ENCODE data around the gene DOCK3. TPM values are rescaled to one million over a fixed set of nuclear protein-coding genes. Genes with fewer than 3 reads are reported as not detected.
"Not testable (repeated sequence)": the region's sequence is repeated elsewhere in the genome, so short reads cannot be mapped to it uniquely, and the experiment has no call there.

The DOCK3 gene
- total RNA-seq, 2 donors from 2014 or later: 7.7 to 8.5 TPM

DNA sequence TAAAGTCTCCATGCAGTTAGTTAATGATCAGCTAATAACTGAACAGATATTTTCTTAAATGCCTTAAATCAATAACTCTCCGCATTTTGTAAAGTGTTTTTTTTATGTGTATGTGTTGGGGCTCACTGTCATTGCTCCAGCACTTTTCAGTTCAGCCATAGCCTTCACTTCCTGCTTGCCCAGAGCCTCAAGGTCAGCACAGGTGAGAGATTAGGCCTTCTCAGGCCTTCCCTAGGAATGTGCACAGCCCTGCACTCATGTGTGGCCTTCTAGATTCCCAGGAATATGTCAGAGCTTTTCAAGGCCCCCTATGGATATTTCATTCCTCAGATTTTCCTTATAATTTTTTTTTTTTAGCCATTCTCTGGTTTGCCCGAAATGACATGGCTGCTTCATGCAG, 632.7 kb downstream of the DOCK3 start:
- Mint-ChIP-seq H3K4me3 (no peak overlapping the region), H3K27me3 (ENCODE audit: insufficient read depth) (no peaks in the 10 kb centered on the region)
- DNase-seq: no peak

DNA sequence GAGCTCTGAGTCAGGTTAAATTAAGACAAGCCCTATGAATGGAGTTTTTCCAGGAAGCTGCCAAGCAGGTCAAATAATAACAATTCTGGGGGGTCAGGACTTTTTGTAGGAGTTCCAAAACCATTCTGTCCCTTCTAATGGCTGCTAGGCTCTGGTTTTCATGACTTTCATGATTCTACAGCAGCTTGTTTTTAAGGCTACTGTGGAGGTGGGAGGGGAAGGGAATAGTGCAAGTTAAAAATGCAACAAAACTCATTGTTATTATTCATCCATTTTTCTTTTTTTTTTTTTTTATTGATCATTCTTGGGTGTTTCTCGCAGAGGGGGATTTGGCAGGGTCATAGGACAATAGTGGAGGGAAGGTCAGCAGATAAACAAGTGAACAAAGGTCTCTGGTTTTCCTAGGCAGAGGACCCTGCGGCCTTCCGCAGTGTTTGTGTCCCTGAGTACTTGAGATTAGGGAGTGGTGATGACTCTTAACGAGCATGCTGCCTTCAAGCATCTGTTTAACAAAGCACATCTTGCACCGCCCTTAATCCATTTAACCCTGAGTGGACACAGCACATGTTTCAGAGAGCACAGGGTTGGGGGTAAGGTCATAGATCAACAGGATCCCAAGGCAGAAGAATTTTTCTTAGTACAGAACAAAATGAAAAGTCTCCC, 633.3 kb downstream of the DOCK3 start:
- not testable (repeated sequence) for H3K36me3 ChIP-seq (ENCODE audit: control insufficient read depth, insufficient read depth, low read length); H3K27ac ChIP-seq (ENCODE audit: low read depth, low read length); H3K27me3 ChIP-seq (ENCODE audit: control insufficient read depth, insufficient read depth, low read length, poor library complexity, severe bottlenecking); H3K4me3 Mint-ChIP-seq; H3K27ac Mint-ChIP-seq; H3K9ac ChIP-seq (ENCODE audit: extremely low read depth, low read length, poor library complexity, severe bottlenecking); H3K27me3 Mint-ChIP-seq (ENCODE audit: insufficient read depth); H3K4me1 ChIP-seq (ENCODE audit: control insufficient read depth, insufficient read depth, low read length); H3K4me3 ChIP-seq (ENCODE audit: low read length); DNase-seq
- H3K9me3 Mint-ChIP-seq: peaks cover 33% of the 10 kb centered on the region
- H3K36me3 Mint-ChIP-seq (ENCODE audit: low read depth): peaks cover 22% of the 10 kb centered on the region
- H3K9me3 ChIP-seq (ENCODE audit: control insufficient read depth, low read length): peaks cover 28% of the 10 kb centered on the region
- WGBS, 2 experiments (ENCODE audit: insufficient coverage in 1 of 2, insufficient read length in 1 of 2): no CpG with 5 or more reads among the region's 5 CpGs
- H3K4me1 Mint-ChIP-seq: peaks cover 12% of the 10 kb centered on the region

More for the DNA sequence above, 632.7 kb downstream of the DOCK3 start:
- no peak overlapping the region for H3K4me3 ChIP-seq (ENCODE audit: low read length)
- Mint-ChIP-seq H3K36me3 (ENCODE audit: low read depth) (peaks cover 19% of the 10 kb centered on the region), H3K9me3 (peaks cover 33% of the 10 kb centered on the region), H3K27ac (peak overlapping the region; percentile 68), H3K4me1 (peaks cover 12% of the 10 kb centered on the region)
- 94% methylated on average over 2 of the region's 2 CpGs; no CpG with 5 or more reads in 1 of the 2 experiments for WGBS, 2 experiments (ENCODE audit: insufficient coverage in 1 of 2, insufficient read length in 1 of 2)
- no peak overlapping the region for H3K27ac ChIP-seq (ENCODE audit: low read depth, low read length)
- no peaks in the 10 kb centered on the region for H3K36me3 ChIP-seq (ENCODE audit: control insufficient read depth, insufficient read depth, low read length)
- H3K4me1 ChIP-seq (ENCODE audit: control insufficient read depth, insufficient read depth, low read length): peaks cover 5% of the 10 kb centered on the region
- H3K9ac ChIP-seq (ENCODE audit: extremely low read depth, low read length, poor library complexity, severe bottlenecking): no peak overlapping the region
- no peaks in the 10 kb centered on the region for H3K27me3 ChIP-seq (ENCODE audit: control insufficient read depth, insufficient read depth, low read length, poor library complexity, severe bottlenecking)
- peaks cover 31% of the 10 kb centered on the region for H3K9me3 ChIP-seq (ENCODE audit: control insufficient read depth, low read length)
- TF ChIP-seq, protein P1, sequence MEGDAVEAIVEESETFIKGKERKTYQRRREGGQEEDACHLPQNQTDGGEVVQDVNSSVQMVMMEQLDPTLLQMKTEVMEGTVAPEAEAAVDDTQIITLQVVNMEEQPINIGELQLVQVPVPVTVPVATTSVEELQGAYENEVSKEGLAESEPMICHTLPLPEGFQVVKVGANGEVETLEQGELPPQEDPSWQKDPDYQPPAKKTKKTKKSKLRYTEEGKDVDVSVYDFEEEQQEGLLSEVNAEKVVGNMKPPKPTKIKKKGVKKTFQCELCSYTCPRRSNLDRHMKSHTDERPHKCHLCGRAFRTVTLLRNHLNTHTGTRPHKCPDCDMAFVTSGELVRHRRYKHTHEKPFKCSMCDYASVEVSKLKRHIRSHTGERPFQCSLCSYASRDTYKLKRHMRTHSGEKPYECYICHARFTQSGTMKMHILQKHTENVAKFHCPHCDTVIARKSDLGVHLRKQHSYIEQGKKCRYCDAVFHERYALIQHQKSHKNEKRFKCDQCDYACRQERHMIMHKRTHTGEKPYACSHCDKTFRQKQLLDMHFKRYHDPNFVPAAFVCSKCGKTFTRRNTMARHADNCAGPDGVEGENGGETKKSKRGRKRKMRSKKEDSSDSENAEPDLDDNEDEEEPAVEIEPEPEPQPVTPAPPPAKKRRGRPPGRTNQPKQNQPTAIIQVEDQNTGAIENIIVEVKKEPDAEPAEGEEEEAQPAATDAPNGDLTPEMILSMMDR (conservative IDR thresholded peaks at IDR 0.05): no peak

DNA sequence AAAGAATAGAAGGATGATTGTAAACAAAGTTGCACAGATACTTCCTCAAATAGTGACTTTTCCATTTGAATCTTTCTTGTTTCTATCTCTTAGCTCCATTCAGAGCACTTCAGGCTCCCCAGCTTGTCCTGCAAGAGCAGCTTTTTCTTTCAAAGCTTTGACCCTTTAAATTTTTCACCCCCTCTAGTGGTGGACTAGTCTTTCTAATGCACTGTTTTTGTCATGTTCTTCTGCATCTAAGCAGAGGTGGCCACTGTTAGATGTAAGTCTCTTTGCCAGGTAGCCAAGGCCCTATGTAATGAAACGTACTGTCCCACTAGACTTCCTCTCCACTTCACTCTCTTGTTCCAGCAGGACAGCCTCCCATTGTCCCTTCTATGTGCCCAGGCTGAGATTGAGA, 636.3 kb downstream of the DOCK3 start:
- H3K9ac ChIP-seq (ENCODE audit: extremely low read depth, low read length, poor library complexity, severe bottlenecking): no peak overlapping the region
- Mint-ChIP-seq H3K9me3 (peaks cover 28% of the 10 kb centered on the region), H3K4me1 (peaks cover 5% of the 10 kb centered on the region), H3K4me3 (no peak overlapping the region), H3K27me3 (ENCODE audit: insufficient read depth) (no peaks in the 10 kb centered on the region), H3K36me3 (ENCODE audit: low read depth) (peaks cover 32% of the 10 kb centered on the region), H3K27ac (no peak overlapping the region)
- DNase-seq: no peak
- H3K4me1 ChIP-seq (ENCODE audit: control insufficient read depth, insufficient read depth, low read length): no peaks in the 10 kb centered on the region
- TF ChIP-seq, protein P1 (conservative IDR thresholded peaks at IDR 0.05): peak; percentile 76
- peaks cover 21% of the 10 kb centered on the region for H3K9me3 ChIP-seq (ENCODE audit: control insufficient read depth, low read length)
- 40 to 59% methylated on average over 1 of the region's 1 CpG for WGBS, 2 experiments (ENCODE audit: insufficient coverage in 1 of 2, insufficient read length in 1 of 2)
- no peak overlapping the region for H3K27ac ChIP-seq (ENCODE audit: low read depth, low read length)
- H3K36me3 ChIP-seq (ENCODE audit: control insufficient read depth, insufficient read depth, low read length): peaks cover 3% of the 10 kb centered on the region
- no peaks in the 10 kb centered on the region for H3K27me3 ChIP-seq (ENCODE audit: control insufficient read depth, insufficient read depth, low read length, poor library complexity, severe bottlenecking)
- H3K4me3 ChIP-seq (ENCODE audit: low read length): no peak overlapping the region
